Upper lobe of left lung (tissue), 6 donors: ENCODE data around the gene COG7. TPM values are rescaled to one million over a fixed set of nuclear protein-coding genes. Genes with fewer than 3 reads are reported as not detected.
"Not testable (repeated sequence)": the region's sequence is repeated elsewhere in the genome, so short reads cannot be mapped to it uniquely, and the experiment has no call there.

ENCODE experiments used
- ATAC-seq, 2 donors: fragments of 200-7000 bp; cut with Tn5 transposase; one replicate each; pipeline ENCODE4 v1.9.1; 2022; ENCODE audit warnings: mild to moderate bottlenecking in 2 of 2, moderate library complexity in 2 of 2; ENCODE audit not compliant: low FRiP score in 2 of 2
- DNase-seq, 2 donors: peaks; one replicate each; pipeline ENCODE4 v3.0.0-alpha.2; 2019 to 2020
- H3K27ac ChIP-seq, 4 donors: fragments of 200-600 bp; sonication (generic); one replicate each; pipeline ENCODE4 v1.5.1; 2016 to 2019
- H3K27me3 ChIP-seq, 4 donors: fragments of 200-600 bp; sonication (generic); one replicate each; pipeline ENCODE4 v1.5.1; 2017 to 2019
- H3K36me3 ChIP-seq, 4 donors: fragments of 200-600 bp; sonication (generic); one replicate each; pipeline ENCODE4 v1.5.1; 2016 to 2019
- H3K4me1 ChIP-seq, 4 donors: fragments of 200-600 bp; sonication (generic); one replicate each; pipeline ENCODE4 v1.5.1; 2018 to 2019
- H3K4me3 ChIP-seq, 4 donors: fragments of 200-600 bp; sonication (generic); one replicate each; pipeline ENCODE4 v1.5.1; 2017 to 2019; ENCODE audit warnings: mild to moderate bottlenecking in 2 of 4, moderate library complexity in 1 of 4
- H3K9me3 ChIP-seq, 4 donors: fragments of 200-600 bp; sonication (generic); one replicate each; pipeline ENCODE4 v1.5.1; 2018 to 2019
- CTCF ChIP-seq, 6 experiments: fragments of 450-650 bp in 4 of 6; fragments of 200-600 bp in 2 of 6; sonication (generic) in 2 of 6; IDR thresholded peaks; one replicate each; pipeline ENCODE4 v1.5.1; 2016 to 2019; ENCODE audit warnings: antibody characterized with exemption in 6 of 6
- EP300 ChIP-seq, 4 donors: sonication (generic); formaldehyde crosslinking; IDR thresholded peaks; one replicate each; pipeline ENCODE4 v1.5.1; 2017; ENCODE audit warnings: antibody characterized with exemption in 4 of 4, control low read depth in 2 of 4
- POLR2A ChIP-seq, 4 donors: fragments of 450-650 bp; IDR thresholded peaks; one replicate each; pipeline ENCODE4 v1.5.1; 2016 to 2017; ENCODE audit warnings: antibody characterized with exemption in 4 of 4, mild to moderate bottlenecking in 2 of 4
- POLR2AphosphoS5 ChIP-seq, 2 donors: sonication (generic); formaldehyde crosslinking; IDR thresholded peaks; one replicate each; pipeline ENCODE4 v1.5.1; 2017; ENCODE audit warnings: antibody characterized with exemption in 2 of 2
- WGBS, 2 donors: methylation state at CpG; one replicate each; pipeline ENCODE4 v1.1.5; 2017 to 2018; 5-methylcytosine and 5-hydroxymethylcytosine counted together
- total RNA-seq, 6 donors: library from RNA; depleted of rRNA in 4 of 6; stranded (reverse); fragments of >200 nt in 4 of 6; gene quantifications; one replicate each; pipeline versions ENCODE4 v1.1.0 to v1.2.1, GENCODE V29; 2016 to 2021
- donor health status: DM: no; HTN: no; CAD: no; lungs with moderate emphysema.
- donor health status: DM: no; HTN: yes; CAD: no; lungs with severe emphysema.

The COG7 gene
- total RNA-seq, 6 donors from 2014 or later, result 16.9 to 61.8 (median 24.8) TPM

- Histone ChIP-seq H3K9me3 (no peaks in the 10 kb centered on the region), H3K27me3 (no peaks in the 10 kb centered on the region), H3K4me1 (peaks cover 4 to 26% (median 17%) of the 10 kb centered on the region in 4 donors), H3K36me3 (peaks cover 0 to 54% (median 26%) of the 10 kb centered on the region in 4 donors), H3K27ac (peak overlapping the region; percentile 1 to 88 (median 78)), H3K4me3 (no peak overlapping the region)
- ATAC-seq, result peak; percentile 34 to 77
- no peak for TF ChIP-seq POLR2A (IDR thresholded peaks at IDR 0.05)
- TF ChIP-seq EP300 (IDR thresholded peaks at IDR 0.05), result peak in 1 of 4 donors; percentile 5
- TF ChIP-seq POLR2AphosphoS5 (IDR thresholded peaks at IDR 0.05), result no peak
- peak in 1 of 6 experiments; percentile 6 for TF ChIP-seq CTCF (IDR thresholded peaks at IDR 0.05)
- 80 to 86% methylated on average over 17 of the region's 17 CpGs for WGBS, 2 donors
- peak in 1 of 2 donors; percentile 80 for DNase-seq
Measured at GRCh38 chr16:23391381-23392222, 61.4 kb downstream of the COG7 start.

GRCh38 chr16:23389936-23390335 lies 63.1 kb downstream of the COG7 start:
- 97 to 99% methylated on average over 8 of the region's 8 CpGs for WGBS, 2 donors
- ATAC-seq, H3K4me3 ChIP-seq, DNase-seq, H3K27me3 ChIP-seq, H3K9me3 ChIP-seq: not testable (repeated sequence)
- Histone ChIP-seq H3K36me3 (peaks cover 0 to 48% (median 22%) of the 10 kb centered on the region in 4 donors), H3K27ac (peak overlapping the region in 1 of 4 donors; percentile 24), H3K4me1 (peaks cover 4 to 26% (median 17%) of the 10 kb centered on the region in 4 donors)

GRCh38 chr16:23389201-23389600 lies 63.8 kb downstream of the COG7 start:
- ATAC-seq, result no peak
- H3K36me3 ChIP-seq, result peaks cover 0 to 48% (median 22%) of the 10 kb centered on the region in 4 donors
- 93% methylated on average over 5 of the region's 5 CpGs for WGBS, 2 donors

GRCh38 chr16:23388786-23389185 lies 64.2 kb downstream of the COG7 start:
- Histone ChIP-seq H3K4me1 (peaks cover 3 to 24% (median 15%) of the 10 kb centered on the region in 4 donors), H3K9me3 (no peaks in the 10 kb centered on the region), H3K36me3 (peaks cover 0 to 48% (median 22%) of the 10 kb centered on the region in 4 donors), H3K27me3 (no peaks in the 10 kb centered on the region), H3K27ac (no peak overlapping the region), H3K4me3 (no peak overlapping the region)
- DNase-seq (peak in 1 of 2 donors; percentile 76), ATAC-seq (no peak)
- TF ChIP-seq EP300 (IDR thresholded peaks at IDR 0.05), result no peak
- TF ChIP-seq POLR2AphosphoS5 (IDR thresholded peaks at IDR 0.05), result no peak
- TF ChIP-seq POLR2A (IDR thresholded peaks at IDR 0.05), result no peak
- no peak for TF ChIP-seq CTCF (IDR thresholded peaks at IDR 0.05)
- WGBS, 2 donors, result 90 to 96% methylated on average over 1 to 15 of the region's 15 CpGs

More at GRCh38 chr16:23389201-23389600, 63.8 kb downstream of the COG7 start:
- H3K9me3 ChIP-seq, result no peaks in the 10 kb centered on the region
- TF ChIP-seq EP300 (IDR thresholded peaks at IDR 0.05) (no peak), POLR2A (IDR thresholded peaks at IDR 0.05) (no peak), POLR2AphosphoS5 (IDR thresholded peaks at IDR 0.05) (no peak), CTCF (IDR thresholded peaks at IDR 0.05) (no peak)
- no peak overlapping the region for H3K27ac ChIP-seq
- H3K4me3 ChIP-seq, result no peak overlapping the region
- peaks cover 4 to 26% (median 17%) of the 10 kb centered on the region in 4 donors for H3K4me1 ChIP-seq
- H3K27me3 ChIP-seq, result no peaks in the 10 kb centered on the region
- DNase-seq, result no peak

- 93 to 96% methylated on average over 8 of the region's 8 CpGs for WGBS, 2 donors
- no peak for ATAC-seq
- H3K4me3 ChIP-seq, result no peak overlapping the region
- H3K9me3 ChIP-seq, result no peaks in the 10 kb centered on the region
- peaks cover 0 to 16% (median 12%) of the 10 kb centered on the region in 4 donors for H3K4me1 ChIP-seq
- TF ChIP-seq EP300 (IDR thresholded peaks at IDR 0.05), result no peak
- no peak for TF ChIP-seq CTCF (IDR thresholded peaks at IDR 0.05)
- TF ChIP-seq POLR2A (IDR thresholded peaks at IDR 0.05), result no peak
- TF ChIP-seq POLR2AphosphoS5 (IDR thresholded peaks at IDR 0.05), result no peak
- H3K36me3 ChIP-seq, result peaks cover 0 to 43% (median 21%) of the 10 kb centered on the region in 4 donors
- H3K27me3 ChIP-seq, result no peaks in the 10 kb centered on the region
- H3K27ac ChIP-seq, result no peak overlapping the region
- no peak for DNase-seq
Measured at GRCh38 chr16:23387666-23388065, 65.3 kb downstream of the COG7 start.
